Astrocyte (in vitro differentiated cells and primary cell): ENCODE measurements around the gene CRELD2. TPM values are rescaled to one million over a fixed set of nuclear protein-coding genes. Genes with fewer than 3 reads are reported as not detected.

Experiments
- DNase-seq: peaks from one replicate; pipeline ENCODE4 v3.0.0-alpha.2; 2010; ENCODE audit warnings: low read depth
- FAIRE-seq: peaks from 2 replicates; lab custom pipeline; 2011; peaks lifted over from hg19 to GRCh38; lab: Jason Lieb, UNC
- H2AFZ ChIP-seq: 2 replicates; pipeline ENCODE4 v1.6.0; 2012; ENCODE audit warnings: low read depth, low read length, inconsistent platforms
- H3K27ac ChIP-seq: 2 replicates; pipeline ENCODE4 v1.5.1; 2011; ENCODE audit warnings: low read depth, low read length, inconsistent platforms
- H3K27me3 ChIP-seq: 2 replicates; pipeline ENCODE4 v1.6.0; 2011; ENCODE audit warnings: low read length, inconsistent platforms; ENCODE audit not compliant: insufficient read depth
- H3K36me3 ChIP-seq: 2 replicates; pipeline ENCODE4 v1.5.1; 2011; ENCODE audit warnings: low read length, inconsistent platforms; ENCODE audit not compliant: insufficient read depth
- H3K4me1 ChIP-seq: 2 replicates; pipeline ENCODE4 v1.5.1; 2011; ENCODE audit warnings: low read length, inconsistent platforms; ENCODE audit not compliant: insufficient read depth
- H3K4me2 ChIP-seq: 2 replicates; pipeline ENCODE4 v1.6.0; 2012; ENCODE audit warnings: low read length, inconsistent platforms
- H3K4me3 ChIP-seq: 2 replicates; pipeline ENCODE4 v1.5.1; 2011; ENCODE audit warnings: low read depth, mild to moderate bottlenecking, low read length, inconsistent platforms; ENCODE audit not compliant: insufficient read depth
- H3K79me2 ChIP-seq: 2 replicates; pipeline ENCODE4 v1.6.0; 2012; ENCODE audit warnings: mild to moderate bottlenecking, low read length, inconsistent platforms; ENCODE audit not compliant: insufficient read depth
- H3K9ac ChIP-seq: 2 replicates; pipeline ENCODE4 v1.6.0; 2012; ENCODE audit warnings: mild to moderate bottlenecking, low read length, inconsistent platforms
- H3K9me3 ChIP-seq: 2 replicates; pipeline ENCODE4 v1.5.1; 2012; ENCODE audit warnings: low read depth, mild to moderate bottlenecking, low read length, inconsistent platforms; ENCODE audit not compliant: insufficient read depth
- H4K20me1 ChIP-seq: 2 replicates; pipeline ENCODE4 v1.6.0; 2012; ENCODE audit warnings: low read length, inconsistent platforms; ENCODE audit not compliant: insufficient read depth
- H3K27ac Mint-ChIP-seq: one replicate; pipeline ENCODE4 v1.8.0; 2021; ENCODE audit warnings: mild to moderate bottlenecking, mixed read lengths; ENCODE audit not compliant: unreplicated experiment
- H3K27me3 Mint-ChIP-seq: one replicate; pipeline ENCODE4 v1.8.0; 2021; ENCODE audit warnings: low read depth, mixed read lengths; ENCODE audit not compliant: unreplicated experiment
- H3K36me3 Mint-ChIP-seq: one replicate; pipeline ENCODE4 v1.8.0; 2021; ENCODE audit warnings: low read depth, mixed read lengths; ENCODE audit not compliant: unreplicated experiment
- H3K4me1 Mint-ChIP-seq: one replicate; pipeline ENCODE4 v1.8.0; 2021; ENCODE audit warnings: low read depth, mixed read lengths; ENCODE audit not compliant: unreplicated experiment
- H3K4me3 Mint-ChIP-seq: one replicate; pipeline ENCODE4 v1.8.0; 2021; ENCODE audit warnings: mild to moderate bottlenecking, moderate library complexity, mixed read lengths; ENCODE audit not compliant: unreplicated experiment
- H3K9me3 Mint-ChIP-seq: one replicate; pipeline ENCODE4 v1.8.0; 2021; ENCODE audit warnings: mild to moderate bottlenecking, mixed read lengths; ENCODE audit not compliant: unreplicated experiment
- EZH2 ChIP-seq: IDR thresholded peaks from 2 replicates; pipeline ENCODE4 v1.6.1; 2012; ENCODE audit warnings: mild to moderate bottlenecking, low read length, inconsistent platforms; ENCODE audit not compliant: insufficient read depth
- total RNA-seq: library from RNA; stranded (reverse); gene quantifications from 2 replicates; pipeline ENCODE4 v1.2.1, GENCODE V29; 2021
- TF ChIP-seq, protein P1 (sequence below): IDR thresholded peaks from 2 replicates; pipeline ENCODE4 v1.5.1; 2011; ENCODE audit warnings: low read depth, mild to moderate bottlenecking, inconsistent platforms, low read length, moderate library complexity; ENCODE audit not compliant: insufficient read depth

Gene CRELD2
- total RNA-seq, 1 donor from 2014 or later = 49.6 TPM

DNA sequence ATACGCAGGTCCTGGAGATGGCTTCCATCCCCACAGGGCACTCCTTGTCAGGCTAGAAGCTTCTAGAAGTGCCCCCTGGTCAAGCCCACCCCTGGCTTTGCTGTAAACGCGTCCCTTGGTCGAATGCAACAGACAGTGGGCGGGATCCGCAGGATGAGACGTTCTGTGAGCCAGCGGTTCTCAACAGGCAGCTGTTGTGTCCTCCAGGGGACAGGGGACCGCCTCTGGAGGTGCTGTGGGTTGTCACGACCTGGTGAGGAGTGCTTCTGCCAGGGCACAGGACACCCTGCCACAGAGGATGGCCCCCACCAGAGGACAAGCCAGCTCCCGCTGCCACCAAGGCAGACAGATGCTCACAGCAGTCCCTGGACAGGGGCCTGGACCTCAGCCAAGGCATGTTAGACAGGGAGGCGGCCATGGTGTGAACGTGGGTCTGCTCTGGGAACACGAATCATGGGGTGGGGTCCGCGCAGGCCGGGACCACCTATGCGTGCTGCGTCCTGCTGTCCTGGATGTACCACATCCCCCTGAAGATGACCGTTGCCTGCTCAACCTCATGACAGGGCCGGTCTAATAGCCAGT lies 11.7 kb downstream of the CRELD2 start:
- no peak overlapping the region for H3K4me3 Mint-ChIP-seq

DNA sequence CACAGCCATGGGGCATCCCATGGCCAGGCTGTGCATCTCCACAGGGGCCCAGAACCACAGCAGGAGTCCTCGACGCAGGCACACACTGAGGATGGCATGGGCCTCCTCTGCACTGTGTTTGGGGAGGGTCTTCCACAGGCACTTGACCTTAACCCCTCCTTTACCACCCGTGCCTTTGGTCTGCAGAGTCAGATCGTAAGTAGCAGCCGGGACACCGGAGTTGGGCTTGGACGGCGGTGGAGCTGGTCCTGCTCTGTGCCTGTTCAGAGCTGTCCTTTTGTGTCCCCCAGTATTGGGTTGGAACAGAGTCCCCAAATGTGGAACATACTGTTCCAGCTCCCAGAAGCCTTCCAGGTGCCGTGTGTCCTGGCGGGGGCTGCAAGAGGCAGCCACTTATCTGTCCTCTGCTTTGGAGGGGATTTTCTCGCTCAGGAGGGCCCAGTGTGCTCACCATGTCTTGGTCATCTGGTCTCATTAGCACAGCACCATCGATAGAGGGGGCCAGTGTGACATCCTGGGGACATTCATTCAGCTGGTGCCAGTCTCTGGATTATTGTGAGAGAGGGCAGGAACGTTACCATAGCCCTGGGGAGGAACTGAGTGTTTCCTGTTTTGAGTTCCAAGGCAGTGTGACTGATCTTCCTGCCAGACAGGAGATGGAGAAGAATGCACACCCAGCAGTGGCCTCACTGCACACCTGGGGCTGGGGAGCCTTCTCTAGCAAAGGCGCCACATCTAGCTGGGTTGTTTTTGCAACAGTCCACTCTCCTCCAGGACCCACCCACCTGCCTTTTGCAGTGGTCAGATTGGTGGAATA lies 12.4 kb downstream of the CRELD2 start:
- no peak overlapping the region for H3K27ac Mint-ChIP-seq
- FAIRE-seq (no peak), DNase-seq (peak; percentile 18)
- no peak overlapping the region for H3K4me3 Mint-ChIP-seq
- Histone ChIP-seq H3K9ac (no peak overlapping the region), H3K27ac (no peak overlapping the region), H3K9me3 (no peaks in the 10 kb centered on the region), H3K4me3 (no peak overlapping the region), H4K20me1 (no peaks in the 10 kb centered on the region), H2AFZ (no peak overlapping the region), H3K36me3 (no peaks in the 10 kb centered on the region), H3K79me2 (no peaks in the 10 kb centered on the region), H3K4me2 (no peak overlapping the region), H3K27me3 (no peaks in the 10 kb centered on the region), H3K4me1 (peaks cover 7% of the 10 kb centered on the region)
- no peaks in the 10 kb centered on the region for H3K36me3 Mint-ChIP-seq
- TF ChIP-seq EZH2 = no peak
- TF ChIP-seq, protein P1, sequence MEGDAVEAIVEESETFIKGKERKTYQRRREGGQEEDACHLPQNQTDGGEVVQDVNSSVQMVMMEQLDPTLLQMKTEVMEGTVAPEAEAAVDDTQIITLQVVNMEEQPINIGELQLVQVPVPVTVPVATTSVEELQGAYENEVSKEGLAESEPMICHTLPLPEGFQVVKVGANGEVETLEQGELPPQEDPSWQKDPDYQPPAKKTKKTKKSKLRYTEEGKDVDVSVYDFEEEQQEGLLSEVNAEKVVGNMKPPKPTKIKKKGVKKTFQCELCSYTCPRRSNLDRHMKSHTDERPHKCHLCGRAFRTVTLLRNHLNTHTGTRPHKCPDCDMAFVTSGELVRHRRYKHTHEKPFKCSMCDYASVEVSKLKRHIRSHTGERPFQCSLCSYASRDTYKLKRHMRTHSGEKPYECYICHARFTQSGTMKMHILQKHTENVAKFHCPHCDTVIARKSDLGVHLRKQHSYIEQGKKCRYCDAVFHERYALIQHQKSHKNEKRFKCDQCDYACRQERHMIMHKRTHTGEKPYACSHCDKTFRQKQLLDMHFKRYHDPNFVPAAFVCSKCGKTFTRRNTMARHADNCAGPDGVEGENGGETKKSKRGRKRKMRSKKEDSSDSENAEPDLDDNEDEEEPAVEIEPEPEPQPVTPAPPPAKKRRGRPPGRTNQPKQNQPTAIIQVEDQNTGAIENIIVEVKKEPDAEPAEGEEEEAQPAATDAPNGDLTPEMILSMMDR = peak; percentile 33
- H3K9me3 Mint-ChIP-seq = peaks cover 3% of the 10 kb centered on the region
- no peaks in the 10 kb centered on the region for H3K4me1 Mint-ChIP-seq
- H3K27me3 Mint-ChIP-seq = peaks cover 19% of the 10 kb centered on the region

More for the DNA sequence above, 11.7 kb downstream of the CRELD2 start:
- Histone ChIP-seq H3K27me3 (no peaks in the 10 kb centered on the region), H3K4me2 (no peak overlapping the region), H3K4me1 (peaks cover 7% of the 10 kb centered on the region), H3K79me2 (no peaks in the 10 kb centered on the region), H3K9ac (no peak overlapping the region), H3K4me3 (no peak overlapping the region), H3K36me3 (peaks cover 2% of the 10 kb centered on the region), H2AFZ (no peak overlapping the region), H4K20me1 (no peaks in the 10 kb centered on the region), H3K27ac (no peak overlapping the region), H3K9me3 (no peaks in the 10 kb centered on the region)
- no peak for TF ChIP-seq EZH2
- TF ChIP-seq, protein P1 = no peak
- peaks cover 19% of the 10 kb centered on the region for H3K27me3 Mint-ChIP-seq
- peak overlapping the region; percentile 26 for H3K27ac Mint-ChIP-seq
- DNase-seq (no peak), FAIRE-seq (no peak)
- no peaks in the 10 kb centered on the region for H3K4me1 Mint-ChIP-seq
- H3K9me3 Mint-ChIP-seq = peaks cover 3% of the 10 kb centered on the region
- no peaks in the 10 kb centered on the region for H3K36me3 Mint-ChIP-seq
